PFSK-1 (cell line): ENCODE measurements around the gene CTAGE1.

Source experiments
- FOXP2 ChIP-seq: optimal IDR thresholded peaks from 2 replicates; pipeline ENCODE3; 2011; ENCODE audit warnings: borderline replicate concordance, control low read depth, inconsistent platforms; ENCODE audit not compliant: insufficient read depth; ENCODE audit errors: extremely low read length, extremely low read depth
- POLR2AphosphoS5 ChIP-seq: IDR thresholded peaks from 2 replicates; pipeline ENCODE4 v1.6.1; 2012; ENCODE audit warnings: low read depth, mild to moderate bottlenecking, control low read depth, low read length, moderate library complexity
- SIN3A ChIP-seq: IDR thresholded peaks from 2 replicates; pipeline ENCODE4 v1.6.1; 2012; ENCODE audit warnings: mild to moderate bottlenecking, low read length, moderate library complexity, borderline replicate concordance; ENCODE audit not compliant: insufficient read depth
- TAF1 ChIP-seq: IDR thresholded peaks from 2 replicates; pipeline ENCODE4 v1.6.1; 2012; ENCODE audit warnings: low read length, control low read depth, borderline replicate concordance; ENCODE audit not compliant: insufficient read depth
- TF ChIP-seq, protein P1 (sequence below), 2 experiments: IDR thresholded peaks; 2 replicates each; pipeline versions ENCODE4 v1.6.1 to v1.8.0; 2011 to 2012; ENCODE audit warnings: low read depth in 2 of 2, low read length in 2 of 2, control low read depth in 1 of 2, inconsistent platforms in 1 of 2, mild to moderate bottlenecking in 1 of 2, moderate library complexity in 1 of 2; ENCODE audit not compliant: insufficient read depth in 1 of 2

Gene CTAGE1

DNA sequence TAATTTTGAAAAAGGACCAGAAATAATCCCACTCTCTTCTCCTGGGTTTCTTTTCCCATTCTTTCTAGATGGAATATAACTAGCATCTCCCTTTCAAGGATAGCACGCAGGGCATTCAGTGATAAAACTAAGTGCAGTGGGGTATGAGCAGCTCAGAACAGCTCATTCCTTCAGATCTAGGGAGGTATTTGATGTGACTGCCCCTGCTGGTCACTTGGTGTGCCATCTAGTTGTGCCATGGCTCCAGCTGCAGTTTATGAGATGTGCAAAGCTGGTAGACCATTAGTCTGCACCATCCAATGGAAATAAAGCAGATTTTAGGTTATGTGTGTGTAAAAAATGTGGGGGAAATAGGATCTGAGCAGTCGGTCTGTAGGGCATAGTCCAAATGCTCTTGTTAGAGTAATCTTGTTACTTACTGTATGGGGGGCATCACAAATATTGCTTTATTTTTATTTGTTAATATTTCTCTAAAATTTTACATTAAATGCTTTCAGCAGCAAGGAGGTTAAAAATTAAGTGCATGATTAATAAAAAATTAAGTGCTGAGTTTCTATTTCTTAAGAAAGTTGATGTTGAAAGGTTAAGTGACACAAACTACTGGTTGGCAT is 38.9 kb downstream of the CTAGE1 start:
- TF ChIP-seq TAF1, result no peak
- TF ChIP-seq, protein P1, sequence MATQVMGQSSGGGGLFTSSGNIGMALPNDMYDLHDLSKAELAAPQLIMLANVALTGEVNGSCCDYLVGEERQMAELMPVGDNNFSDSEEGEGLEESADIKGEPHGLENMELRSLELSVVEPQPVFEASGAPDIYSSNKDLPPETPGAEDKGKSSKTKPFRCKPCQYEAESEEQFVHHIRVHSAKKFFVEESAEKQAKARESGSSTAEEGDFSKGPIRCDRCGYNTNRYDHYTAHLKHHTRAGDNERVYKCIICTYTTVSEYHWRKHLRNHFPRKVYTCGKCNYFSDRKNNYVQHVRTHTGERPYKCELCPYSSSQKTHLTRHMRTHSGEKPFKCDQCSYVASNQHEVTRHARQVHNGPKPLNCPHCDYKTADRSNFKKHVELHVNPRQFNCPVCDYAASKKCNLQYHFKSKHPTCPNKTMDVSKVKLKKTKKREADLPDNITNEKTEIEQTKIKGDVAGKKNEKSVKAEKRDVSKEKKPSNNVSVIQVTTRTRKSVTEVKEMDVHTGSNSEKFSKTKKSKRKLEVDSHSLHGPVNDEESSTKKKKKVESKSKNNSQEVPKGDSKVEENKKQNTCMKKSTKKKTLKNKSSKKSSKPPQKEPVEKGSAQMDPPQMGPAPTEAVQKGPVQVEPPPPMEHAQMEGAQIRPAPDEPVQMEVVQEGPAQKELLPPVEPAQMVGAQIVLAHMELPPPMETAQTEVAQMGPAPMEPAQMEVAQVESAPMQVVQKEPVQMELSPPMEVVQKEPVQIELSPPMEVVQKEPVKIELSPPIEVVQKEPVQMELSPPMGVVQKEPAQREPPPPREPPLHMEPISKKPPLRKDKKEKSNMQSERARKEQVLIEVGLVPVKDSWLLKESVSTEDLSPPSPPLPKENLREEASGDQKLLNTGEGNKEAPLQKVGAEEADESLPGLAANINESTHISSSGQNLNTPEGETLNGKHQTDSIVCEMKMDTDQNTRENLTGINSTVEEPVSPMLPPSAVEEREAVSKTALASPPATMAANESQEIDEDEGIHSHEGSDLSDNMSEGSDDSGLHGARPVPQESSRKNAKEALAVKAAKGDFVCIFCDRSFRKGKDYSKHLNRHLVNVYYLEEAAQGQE (IDR thresholded peaks at IDR 0.05; ENCODE audit: insufficient read depth in 1 of 2, low read depth in 2 of 2, low read length in 2 of 2), result no peak
- TF ChIP-seq SIN3A, result no peak
- TF ChIP-seq POLR2AphosphoS5, result no peak

- TF ChIP-seq SIN3A (no peak), TAF1 (no peak), POLR2AphosphoS5 (no peak)
- TF ChIP-seq, protein P1 (IDR thresholded peaks at IDR 0.05; ENCODE audit: insufficient read depth in 1 of 2, low read depth in 2 of 2, low read length in 2 of 2), result no peak
These were observed 39.9 kb downstream of the CTAGE1 start for GRCh38 chr18:22377769-22378168.

DNA sequence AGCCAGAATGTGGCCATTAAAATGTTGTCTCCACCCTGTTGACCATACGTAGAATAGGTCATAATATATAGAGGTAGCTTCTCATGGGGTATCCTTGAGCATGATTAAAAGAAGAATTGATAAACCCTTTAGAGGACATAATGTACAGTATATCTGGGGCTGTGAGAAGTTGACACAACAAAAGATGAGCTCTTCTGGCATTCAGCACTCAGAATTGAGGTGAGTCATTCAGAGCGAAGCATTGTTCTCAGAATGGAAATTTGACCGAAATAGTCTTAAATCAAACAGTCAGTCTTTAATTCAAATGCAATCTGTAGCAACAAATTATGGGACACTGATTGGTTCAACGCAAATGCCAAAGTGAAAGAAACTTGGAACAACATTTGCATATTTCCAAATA is 47.3 kb downstream of the CTAGE1 start:
- TF ChIP-seq POLR2AphosphoS5, result no peak
- no peak for TF ChIP-seq FOXP2

DNA sequence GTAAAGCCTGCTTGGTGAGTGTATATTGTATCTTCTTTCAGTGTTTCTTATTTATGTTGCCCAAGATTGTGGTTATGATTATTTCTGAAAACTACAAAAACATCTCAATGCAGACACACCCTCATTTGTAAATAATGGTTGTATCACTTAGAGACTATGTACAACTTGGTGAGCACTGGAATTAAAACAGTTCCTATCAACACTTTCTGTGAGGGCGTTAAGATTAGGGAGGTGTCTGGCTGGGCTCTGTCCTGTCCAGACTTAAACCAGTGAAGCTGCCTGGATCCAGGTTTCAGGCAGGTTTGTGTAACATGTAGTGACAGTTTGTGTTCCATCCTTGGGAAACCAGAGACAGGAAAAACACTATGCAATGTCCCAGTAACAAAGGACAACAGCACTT is 49.7 kb downstream of the CTAGE1 start:
- TF ChIP-seq POLR2AphosphoS5, result no peak
- TF ChIP-seq TAF1, result no peak
- no peak for TF ChIP-seq SIN3A
- TF ChIP-seq FOXP2, result no peak
- TF ChIP-seq, protein P1 (IDR thresholded peaks at IDR 0.05; ENCODE audit: insufficient read depth in 1 of 2, low read depth in 2 of 2, low read length in 2 of 2), result no peak

GRCh38 chr18:22367303-22367702 is 50.4 kb downstream of the CTAGE1 start:
- TF ChIP-seq POLR2AphosphoS5 (no peak), SIN3A (no peak)

GRCh38 chr18:22363867-22364463 is 53.8 kb downstream of the CTAGE1 start:
- TF ChIP-seq SIN3A, result no peak
- TF ChIP-seq, protein P1 (IDR thresholded peaks at IDR 0.05; ENCODE audit: insufficient read depth in 1 of 2, low read depth in 2 of 2, low read length in 2 of 2), result no peak
- no peak for TF ChIP-seq FOXP2
- TF ChIP-seq TAF1, result no peak
- TF ChIP-seq POLR2AphosphoS5, result no peak
